HG03095 (cell line): ENCODE measurements around the gene RAB7A.

Experiments used
- ATAC-seq: cut with Tn5 transposase; IDR thresholded peaks from one replicate; pipeline ENCODE4 v1.9.1; 2021; ENCODE audit warnings: moderate library complexity; ENCODE audit not compliant: unreplicated experiment

The RAB7A gene

DNA sequence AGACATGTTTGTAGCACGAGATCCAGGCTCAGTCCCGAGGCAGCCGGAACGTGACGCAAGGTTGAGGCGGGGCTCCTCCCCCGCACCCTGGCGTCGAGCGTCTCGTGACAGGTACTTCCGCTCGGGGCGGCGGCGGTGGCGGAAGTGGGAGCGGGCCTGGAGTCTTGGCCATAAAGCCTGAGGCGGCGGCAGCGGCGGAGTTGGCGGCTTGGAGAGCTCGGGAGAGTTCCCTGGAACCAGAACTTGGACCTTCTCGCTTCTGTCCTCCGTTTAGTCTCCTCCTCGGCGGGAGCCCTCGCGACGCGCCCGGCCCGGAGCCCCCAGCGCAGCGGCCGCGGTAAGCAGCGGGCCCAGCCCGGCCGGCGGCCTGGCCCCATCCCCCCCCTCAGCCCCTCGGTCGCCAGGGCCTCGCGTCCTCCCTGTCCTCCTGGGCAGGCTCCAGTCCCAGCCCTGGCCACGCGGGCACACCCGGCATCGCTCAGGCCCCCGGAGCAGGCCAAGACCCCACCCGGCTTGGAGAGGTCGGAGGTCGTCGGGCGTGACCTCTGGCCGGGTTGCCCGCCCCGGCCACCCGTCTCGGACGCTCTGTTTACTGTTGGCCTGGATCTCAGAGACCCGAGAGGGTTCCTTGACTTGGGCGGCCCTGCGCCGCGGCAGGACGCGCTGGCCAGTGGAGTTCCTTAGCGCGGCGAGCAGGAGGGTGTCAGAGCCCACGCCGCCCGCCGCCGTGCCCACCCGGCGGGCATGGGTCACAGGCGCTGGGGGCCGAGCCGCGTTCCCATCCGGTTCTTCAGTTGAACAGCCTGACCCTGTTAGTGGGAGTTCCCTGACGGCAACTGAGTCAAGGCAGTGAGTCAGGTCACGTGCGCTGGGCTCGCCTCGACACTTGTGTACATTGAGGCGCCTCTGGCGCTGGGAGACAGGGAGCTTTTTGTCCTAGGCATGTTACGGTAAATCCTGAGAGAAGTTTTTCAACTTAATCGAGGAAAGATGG, at the start of gene RAB7A:
Gene RAB7A, plus strand, starts transcription at position 161 of the 994 bp plus-strand sequence. CDS start 69,185 bp downstream, outside the sequence.
- ATAC-seq = peak; percentile 91

DNA sequence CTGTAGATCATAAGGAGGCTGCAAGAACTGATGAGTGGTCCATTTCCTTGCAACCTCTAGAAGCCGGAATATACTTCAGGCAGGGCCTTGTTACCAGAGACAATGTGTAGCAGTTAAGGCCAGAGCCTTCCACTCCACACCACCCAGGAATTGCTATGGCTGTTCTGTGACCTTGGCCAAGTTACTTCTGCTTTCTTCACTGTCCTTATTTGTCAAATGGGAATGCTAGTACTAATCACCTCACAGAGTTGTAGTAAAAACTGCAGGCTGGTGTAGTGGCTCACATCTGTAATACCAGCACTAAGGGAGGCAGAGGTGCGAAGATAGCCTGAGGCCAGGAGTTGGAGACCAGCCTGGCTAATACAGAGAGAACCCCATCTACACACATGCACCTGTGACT, 46.6 kb upstream of the RAB7A start:
- ATAC-seq = no peak

GRCh38 chr3:128680603-128681368, 45.2 kb upstream of the RAB7A start:
- ATAC-seq = peak; percentile 91

DNA sequence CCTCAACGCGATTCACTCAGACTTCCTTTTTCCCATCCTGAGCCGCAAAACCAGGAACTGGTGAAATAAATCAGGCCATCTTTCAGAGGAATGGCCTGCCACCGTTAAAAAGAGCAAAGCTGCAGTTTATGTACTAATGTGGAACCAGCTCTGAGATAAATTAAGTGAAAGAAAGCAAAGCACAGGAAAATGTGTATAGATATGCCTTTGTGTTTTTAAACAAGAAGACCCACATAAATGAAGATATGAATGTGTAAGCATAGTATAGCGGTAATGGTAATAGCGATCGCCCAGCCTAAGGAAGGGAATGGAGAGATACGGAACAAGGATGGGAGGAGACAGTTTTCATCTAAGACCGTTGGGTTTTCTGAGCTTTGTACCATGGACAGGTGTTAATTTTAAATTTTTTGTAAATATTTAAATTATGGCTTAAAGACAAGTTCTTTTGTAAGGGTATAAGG, 44.6 kb upstream of the RAB7A start:
- ATAC-seq = no peak

DNA sequence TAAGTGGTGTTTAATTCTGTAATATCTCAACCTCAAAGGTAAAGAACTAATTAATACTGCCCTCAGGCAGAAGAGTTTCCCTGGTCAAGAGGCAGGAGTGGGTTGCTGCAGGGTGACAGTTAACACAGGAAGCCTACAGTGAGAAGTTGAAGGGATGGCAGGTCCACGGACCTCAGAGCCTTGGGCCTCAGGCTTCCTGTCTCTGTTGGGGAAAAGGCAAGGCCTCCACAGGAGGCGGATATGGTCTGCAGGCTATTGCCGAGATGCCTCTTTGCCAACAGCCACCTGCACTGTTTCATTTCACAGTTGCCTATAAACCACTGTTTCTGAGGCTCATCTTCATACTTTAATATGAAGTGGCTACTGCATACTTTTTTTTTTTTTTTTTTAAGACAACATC, 42.0 kb upstream of the RAB7A start:
- ATAC-seq = no peak

DNA sequence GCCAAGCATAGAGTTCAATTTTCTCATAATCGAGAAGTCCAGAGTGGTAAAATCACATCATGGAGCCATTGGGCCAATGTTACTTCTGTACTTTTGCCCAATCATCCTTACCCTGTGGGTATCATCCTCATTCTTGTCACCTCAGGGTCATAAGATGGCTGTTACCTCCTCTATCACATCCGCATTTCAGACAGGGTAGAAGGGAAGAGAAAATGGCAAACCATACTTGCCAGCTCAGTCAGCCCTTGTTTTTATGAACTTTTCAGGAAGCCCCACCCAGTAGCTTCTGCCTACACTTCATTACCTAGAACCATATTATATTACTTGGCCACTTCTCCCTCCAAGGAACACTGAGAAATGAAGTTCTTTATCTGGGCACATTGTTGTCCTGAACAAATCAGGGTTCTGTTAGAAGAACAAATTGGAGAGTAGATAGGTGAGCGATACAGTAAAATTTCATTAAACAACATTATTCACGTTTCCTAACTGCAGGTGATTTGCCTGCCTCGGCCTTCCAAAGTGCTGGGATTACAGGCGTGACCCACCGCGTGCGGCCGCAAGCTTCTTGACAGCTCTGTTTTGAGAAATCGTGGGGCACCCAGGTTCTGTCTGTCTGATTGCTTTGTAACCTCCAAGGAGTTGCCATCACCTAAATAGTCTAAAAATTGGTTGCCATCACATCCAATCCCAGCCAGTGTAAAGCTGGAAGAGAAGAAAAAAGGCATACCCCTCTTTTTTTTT, 40.8 kb upstream of the RAB7A start:
- no peak for ATAC-seq

DNA sequence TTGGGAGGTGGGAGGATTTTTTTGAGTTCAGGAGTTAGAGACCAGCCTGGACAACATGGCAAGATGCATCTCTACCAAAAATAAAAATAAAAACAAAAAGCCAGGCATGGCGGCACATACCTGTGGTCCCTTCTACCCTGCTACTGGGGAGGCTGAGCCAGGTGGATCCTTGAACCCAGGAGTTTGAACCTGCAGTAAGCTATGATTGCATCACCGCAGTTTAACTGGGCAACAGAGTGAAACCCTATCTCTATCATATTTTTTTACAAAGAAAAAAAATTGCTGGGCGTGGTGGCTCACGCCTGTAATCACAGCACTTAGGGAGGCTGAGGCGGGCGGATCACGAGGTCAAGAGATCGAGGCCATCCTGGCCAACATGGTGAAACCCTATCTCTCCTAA, 39.5 kb upstream of the RAB7A start:
- no peak for ATAC-seq

- ATAC-seq = no peak
Measured at GRCh38 chr3:128689060-128689459, 36.9 kb upstream of the RAB7A start.

GRCh38 chr3:128693696-128694095, 32.3 kb upstream of the RAB7A start:
- ATAC-seq = no peak

DNA sequence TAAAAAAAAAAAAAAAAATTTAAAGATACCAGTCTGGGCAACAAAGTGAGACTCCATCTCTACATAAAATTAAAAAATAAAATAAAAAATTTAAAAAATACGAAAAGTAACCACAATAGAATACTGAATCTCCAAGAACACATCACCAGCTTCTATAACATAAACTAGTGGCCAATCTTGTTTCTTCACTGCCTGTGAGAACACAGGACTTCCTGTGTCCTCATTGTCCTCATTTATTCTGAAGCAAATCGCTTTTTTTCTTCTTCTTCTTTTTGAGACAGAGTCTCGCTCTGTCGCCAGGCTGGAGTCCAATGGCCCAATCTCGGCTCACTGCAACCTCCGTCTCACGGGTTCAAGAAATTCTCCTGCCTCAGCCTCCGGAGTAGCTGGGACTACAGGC, 28.6 kb upstream of the RAB7A start:
- ATAC-seq = no peak

GRCh38 chr3:128698211-128699047, 27.6 kb upstream of the RAB7A start:
- no peak for ATAC-seq

GRCh38 chr3:128701342-128702212, 24.4 kb upstream of the RAB7A start:
- ATAC-seq = no peak

DNA sequence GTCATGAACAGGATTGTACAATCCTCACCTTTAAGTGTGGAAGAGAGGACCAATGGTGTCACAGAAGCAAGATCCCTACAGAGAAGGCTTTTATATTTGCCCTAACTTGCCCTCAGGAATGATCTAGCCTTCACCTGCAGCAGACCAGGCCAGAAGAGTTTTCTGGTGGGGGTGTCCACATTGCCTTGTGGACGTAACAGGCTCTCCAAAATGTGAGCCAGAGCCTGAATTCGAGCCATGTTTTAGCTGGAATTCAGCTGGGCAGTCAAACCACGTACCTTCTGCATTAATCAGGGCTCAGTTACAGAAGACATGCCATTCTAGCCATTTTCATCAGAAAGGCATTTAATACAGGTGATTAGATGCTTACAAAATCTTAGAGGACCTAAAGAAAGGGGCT, 23.6 kb upstream of the RAB7A start:
- ATAC-seq = no peak

DNA sequence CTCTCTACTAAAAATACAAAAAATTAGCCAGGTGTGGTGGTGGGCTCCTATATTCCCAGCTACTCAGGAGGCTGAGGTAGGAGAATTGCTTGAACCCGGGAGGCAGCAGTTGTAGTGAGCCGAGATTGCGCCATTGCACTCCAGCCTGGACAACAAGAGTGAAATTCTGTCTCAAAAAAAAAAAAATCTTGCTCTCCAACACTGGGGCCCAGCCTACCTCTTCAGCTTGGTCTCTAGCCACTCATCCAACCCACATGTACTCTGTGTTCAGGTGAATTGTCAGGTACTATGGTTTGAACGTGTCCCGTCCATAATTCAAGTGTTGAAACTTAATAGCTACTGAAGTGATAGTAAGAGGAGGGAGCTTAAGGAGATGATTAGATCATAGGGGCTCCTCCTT, 22.4 kb upstream of the RAB7A start:
- no peak for ATAC-seq

GRCh38 chr3:128706086-128706615, 19.8 kb upstream of the RAB7A start:
- no peak for ATAC-seq

DNA sequence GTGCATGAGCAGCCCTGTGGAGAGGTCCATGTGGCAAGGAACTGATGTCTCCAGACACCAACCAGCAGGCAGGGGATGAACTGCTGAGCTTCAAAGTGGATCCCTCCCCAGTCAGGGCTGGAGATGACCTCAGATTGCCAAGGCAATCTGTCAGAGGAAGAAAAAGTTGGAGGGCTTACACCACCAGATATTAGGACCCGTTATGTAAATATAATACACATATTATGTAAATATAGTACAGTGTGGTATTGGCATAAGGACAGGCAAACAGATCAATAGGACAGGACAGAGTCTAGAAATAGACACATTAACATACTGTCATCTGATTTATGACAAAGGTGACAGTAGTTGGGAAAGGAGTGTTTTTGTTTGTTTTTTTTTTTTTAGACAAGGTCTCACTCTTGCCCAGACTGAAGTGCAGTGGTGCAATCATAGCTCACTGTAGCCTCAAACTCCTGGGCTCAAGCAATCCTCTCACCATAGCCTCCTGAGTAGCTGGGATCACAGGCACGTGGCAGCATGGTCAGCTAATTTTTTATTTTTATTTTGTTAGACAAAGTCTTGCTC, 18.0 kb upstream of the RAB7A start:
- ATAC-seq = no peak

DNA sequence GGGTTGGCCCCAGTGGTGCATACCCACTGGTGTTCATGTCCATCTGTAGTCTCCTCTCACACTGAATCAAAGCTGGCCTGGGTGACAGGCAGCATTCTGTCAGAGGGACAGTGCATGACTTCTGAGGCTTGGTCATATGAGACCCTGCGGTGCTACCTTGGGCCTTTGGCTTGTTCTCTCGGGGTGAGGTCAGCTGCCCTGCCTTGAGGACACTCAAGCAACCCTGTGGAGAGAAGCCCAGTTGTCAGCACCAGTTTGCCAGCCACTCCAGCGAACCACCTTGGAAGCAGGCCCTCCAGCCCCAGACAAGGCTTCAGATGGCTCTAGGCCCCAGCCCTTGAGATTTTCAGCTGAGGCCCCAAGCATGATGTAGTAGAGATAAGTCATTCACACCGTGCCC, 16.9 kb upstream of the RAB7A start:
- no peak for ATAC-seq

DNA sequence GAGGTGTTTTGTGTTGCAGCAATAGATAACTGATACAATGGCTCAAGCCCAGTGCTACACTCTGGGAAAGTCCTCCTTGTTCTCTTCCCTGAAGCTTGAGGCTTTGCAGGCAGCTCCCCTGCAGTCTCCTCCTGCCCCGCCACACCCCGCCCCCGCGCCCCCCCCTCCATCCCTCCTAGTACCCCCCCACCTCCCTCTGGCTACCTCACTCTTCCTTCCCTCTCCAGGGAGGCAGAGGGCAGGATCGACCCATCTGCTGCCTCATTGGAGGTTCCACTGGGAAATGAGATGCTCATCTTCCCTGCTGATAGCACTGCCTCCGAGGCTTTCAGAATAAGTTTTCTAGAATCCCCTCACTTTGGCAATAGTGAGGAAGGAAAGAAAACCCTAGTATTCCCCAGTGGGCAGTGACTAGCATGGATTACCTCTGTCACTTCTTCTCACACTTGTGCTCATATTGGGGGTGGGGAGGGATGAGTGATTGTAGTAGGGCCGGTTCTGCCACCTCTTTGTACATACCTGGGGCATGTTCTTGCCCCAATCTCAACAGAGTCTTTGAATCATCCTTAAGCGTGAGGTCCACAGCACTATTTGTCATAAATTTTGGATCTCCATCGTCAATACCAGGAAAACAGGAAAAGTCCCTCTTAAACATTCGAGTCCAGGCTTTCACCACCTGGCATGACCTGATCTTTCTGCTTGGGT, 16.3 kb upstream of the RAB7A start:
- ATAC-seq = no peak
